GM19372 (cell line): ENCODE measurements around the gene MSMP.

Source experiments
- ATAC-seq: cut with Tn5 transposase; IDR thresholded peaks from one replicate; pipeline ENCODE4 v1.9.1; 2021; ENCODE audit warnings: mild to moderate bottlenecking, low read depth, moderate library complexity; ENCODE audit not compliant: unreplicated experiment

The MSMP gene

GRCh38 chr9:35754264-35754663, at the start of gene MSMP:
Gene MSMP (minus strand): TSS chr9:35754276. CDS start chr9:35754129, 147 bp downstream.
- no peak for ATAC-seq

GRCh38 chr9:35801328-35802128, 47.5 kb upstream of the MSMP start:
- no peak for ATAC-seq

- no peak for ATAC-seq
Observed at GRCh38 chr9:35800530-35800929, 46.5 kb upstream of the MSMP start.

- no peak for ATAC-seq
Observed at GRCh38 chr9:35798658-35799374, 44.7 kb upstream of the MSMP start.

- no peak for ATAC-seq
Observed at GRCh38 chr9:35797311-35798109, 43.4 kb upstream of the MSMP start.

GRCh38 chr9:35795695-35796094, 41.6 kb upstream of the MSMP start:
- ATAC-seq = no peak

- no peak for ATAC-seq
Observed at GRCh38 chr9:35793461-35793860, 39.4 kb upstream of the MSMP start.

- ATAC-seq = no peak
Observed at GRCh38 chr9:35792826-35793225, 38.8 kb upstream of the MSMP start.

- ATAC-seq = no peak
Observed at GRCh38 chr9:35792024-35792813, 38.1 kb upstream of the MSMP start.

- no peak for ATAC-seq
Observed at GRCh38 chr9:35791297-35791921, 37.3 kb upstream of the MSMP start, which contains the start of gene NPR2. Gene NPR2 (plus strand): TSS chr9:35791591. CDS start chr9:35792409, 818 bp downstream.

GRCh38 chr9:35790385-35791296, 36.6 kb upstream of the MSMP start:
- ATAC-seq = no peak

GRCh38 chr9:35790025-35790384, 35.9 kb upstream of the MSMP start:
- ATAC-seq = no peak

- no peak for ATAC-seq
Observed at GRCh38 chr9:35789541-35789940, 35.5 kb upstream of the MSMP start.

- no peak for ATAC-seq
Observed at GRCh38 chr9:35783418-35783817, 29.3 kb upstream of the MSMP start.

- ATAC-seq = no peak
Observed at GRCh38 chr9:35781066-35781465, 27.0 kb upstream of the MSMP start.

- ATAC-seq = no peak
Observed at GRCh38 chr9:35778496-35778895, 24.4 kb upstream of the MSMP start.

GRCh38 chr9:35776018-35776417, 21.9 kb upstream of the MSMP start:
- no peak for ATAC-seq

GRCh38 chr9:35774907-35775635, 21.0 kb upstream of the MSMP start:
- ATAC-seq = no peak
